Immature natural killer cell (primary cell): ENCODE results near the gene ATF7IP2. TPM values are rescaled to one million over a fixed set of nuclear protein-coding genes. Genes with fewer than 3 reads are reported as not detected.
A peak's percentile ranks its signal among the peaks of the same experiment; 100 is the strongest.
"Not testable (repeated sequence)": the region's sequence is repeated elsewhere in the genome, so short reads cannot be mapped to it uniquely, and the experiment has no call there.

Experiments
- DNase-seq, 3 donors: peaks; one replicate each; pipeline ENCODE4 v3.0.0; 2022; ENCODE audit warnings: mixed read lengths in 1 of 3
- H3K27ac Mint-ChIP-seq, 6 donors: one replicate each; pipeline ENCODE4 v1.8.0; 2020; ENCODE audit warnings: mixed read lengths in 6 of 6, mild to moderate bottlenecking in 5 of 6, inconsistent platforms in 4 of 6, moderate library complexity in 3 of 6
- H3K27me3 Mint-ChIP-seq, 3 donors: one replicate each; pipeline ENCODE4 v1.8.0; 2020 to 2021; ENCODE audit warnings: low read depth in 3 of 3, mild to moderate bottlenecking in 3 of 3, mixed read lengths in 3 of 3, moderate library complexity in 3 of 3, inconsistent platforms in 1 of 3
- H3K36me3 Mint-ChIP-seq, 3 donors: one replicate each; pipeline ENCODE4 v1.8.0; 2020; ENCODE audit warnings: mixed read lengths in 3 of 3, inconsistent platforms in 2 of 3, mild to moderate bottlenecking in 2 of 3
- H3K4me1 Mint-ChIP-seq, 2 donors: one replicate each; pipeline ENCODE4 v1.8.0; 2020; ENCODE audit warnings: inconsistent platforms in 2 of 2, mild to moderate bottlenecking in 2 of 2, mixed read lengths in 2 of 2, moderate library complexity in 1 of 2
- H3K4me3 Mint-ChIP-seq, 5 donors: one replicate each; pipeline ENCODE4 v1.8.0; 2020; ENCODE audit warnings: mild to moderate bottlenecking in 5 of 5, mixed read lengths in 5 of 5, inconsistent platforms in 3 of 5, moderate library complexity in 3 of 5
- H3K9me3 Mint-ChIP-seq, 6 donors: one replicate each; pipeline ENCODE4 v1.8.0; 2020; ENCODE audit warnings: mild to moderate bottlenecking in 6 of 6, mixed read lengths in 6 of 6, inconsistent platforms in 4 of 6, moderate library complexity in 3 of 6
- polyA plus RNA-seq, 3 donors: library from polyadenylated mRNA; unstranded; fragments of 300-500 nt; fragmentation: Illumina TruSeq; gene quantifications; one replicate each; pipeline ENCODE4 v1.2.3, GENCODE V29; 2021

ATF7IP2 gene
- polyA plus RNA-seq, 3 donors from 2014 or later = 34.5 to 118 (median 39.1) TPM

- peaks cover 16 to 33% (median 30%) of the 10 kb centered on the region in 3 donors for H3K36me3 Mint-ChIP-seq
- not testable (repeated sequence) for DNase-seq, H3K9me3 Mint-ChIP-seq, H3K27me3 Mint-ChIP-seq, H3K27ac Mint-ChIP-seq, H3K4me1 Mint-ChIP-seq, H3K4me3 Mint-ChIP-seq
Observed at GRCh38 chr16:10429299-10429969, 43.6 kb downstream of the ATF7IP2 start.

DNA sequence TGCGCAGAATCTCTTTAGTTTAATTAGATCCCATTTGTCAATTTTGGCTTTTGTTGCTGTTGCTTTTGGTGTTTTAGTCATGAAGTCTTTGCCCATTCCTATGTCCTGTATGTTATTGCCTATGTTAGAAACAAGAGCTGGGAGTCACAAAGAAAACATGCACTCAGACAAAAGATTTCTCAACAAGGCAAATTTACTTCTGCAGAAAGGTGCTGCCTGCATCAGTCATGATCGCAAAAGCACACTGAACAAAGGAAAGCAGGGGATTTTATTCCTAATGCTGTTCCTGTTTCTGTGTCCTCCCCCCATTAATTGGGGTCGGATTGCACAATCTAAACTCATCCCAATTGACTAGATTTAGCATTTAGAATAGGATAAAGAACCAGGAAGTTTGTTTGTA lies 55.9 kb downstream of the ATF7IP2 start:
- Mint-ChIP-seq H3K27me3 (peaks cover 0 to 2% (median 0%) of the 10 kb centered on the region in 3 donors), H3K4me3 (no peak overlapping the region), H3K36me3 (peaks cover 64 to 71% (median 68%) of the 10 kb centered on the region in 3 donors), H3K4me1 (no peaks in the 10 kb centered on the region), H3K9me3 (peaks cover 11 to 54% (median 31%) of the 10 kb centered on the region in 6 donors), H3K27ac (peak overlapping the region in 2 of 6 donors; percentile 12)
- DNase-seq = no peak

GRCh38 chr16:10447289-10447688 lies 61.4 kb downstream of the ATF7IP2 start:
- no peak for DNase-seq
- Mint-ChIP-seq H3K27me3 (peaks cover 0 to 2% (median 0%) of the 10 kb centered on the region in 3 donors), H3K27ac (peak overlapping the region in 1 of 6 donors; percentile 44), H3K4me3 (no peak overlapping the region), H3K36me3 (peaks cover 83 to 98% (median 98%) of the 10 kb centered on the region in 3 donors), H3K9me3 (peaks cover 31 to 71% (median 46%) of the 10 kb centered on the region in 6 donors), H3K4me1 (peaks cover 0 to 8% of the 10 kb centered on the region in 2 donors)

GRCh38 chr16:10452208-10453158 lies 66.6 kb downstream of the ATF7IP2 start:
- H3K27me3 Mint-ChIP-seq, DNase-seq, H3K4me3 Mint-ChIP-seq, H3K27ac Mint-ChIP-seq: not testable (repeated sequence)
- Mint-ChIP-seq H3K9me3 (peaks cover 20 to 31% (median 26%) of the 10 kb centered on the region in 6 donors), H3K4me1 (peaks cover 16 to 32% of the 10 kb centered on the region in 2 donors), H3K36me3 (peaks cover 38 to 68% (median 63%) of the 10 kb centered on the region in 3 donors)

DNA sequence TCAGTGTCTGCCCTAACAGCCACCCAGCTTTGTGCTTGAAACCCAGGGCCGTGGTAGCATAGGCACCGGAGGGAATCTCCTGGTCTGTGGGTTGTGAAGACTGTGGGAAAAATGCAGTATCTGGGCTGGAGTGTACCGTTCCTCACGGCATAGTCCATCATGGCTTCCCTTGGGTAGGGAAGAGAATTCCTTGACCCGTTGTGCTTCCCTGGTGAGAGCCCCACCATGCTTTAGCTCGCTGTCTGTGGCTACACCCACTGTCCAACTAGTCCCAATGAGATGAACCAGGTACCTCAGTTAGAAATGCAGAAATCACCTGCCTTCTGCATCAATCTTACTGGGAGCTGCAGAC lies 67.3 kb downstream of the ATF7IP2 start:
- no peak for DNase-seq
- Mint-ChIP-seq H3K36me3 (peaks cover 36 to 68% (median 57%) of the 10 kb centered on the region in 3 donors), H3K4me1 (peaks cover 16 to 32% of the 10 kb centered on the region in 2 donors), H3K9me3 (peaks cover 14 to 25% (median 21%) of the 10 kb centered on the region in 6 donors), H3K4me3 (no peak overlapping the region), H3K27me3 (no peaks in the 10 kb centered on the region), H3K27ac (no peak overlapping the region)

- no peak overlapping the region for H3K4me3 Mint-ChIP-seq
- no peak overlapping the region for H3K27ac Mint-ChIP-seq
- DNase-seq = no peak
- H3K27me3 Mint-ChIP-seq = peaks cover 0 to 1% (median 1%) of the 10 kb centered on the region in 3 donors
- H3K9me3 Mint-ChIP-seq = no peaks in the 10 kb centered on the region
- H3K36me3 Mint-ChIP-seq = peaks cover 11 to 43% (median 34%) of the 10 kb centered on the region in 3 donors
- no peaks in the 10 kb centered on the region for H3K4me1 Mint-ChIP-seq
Observed at GRCh38 chr16:10465821-10466220, 80.0 kb downstream of the ATF7IP2 start.

- no peaks in the 10 kb centered on the region for H3K9me3 Mint-ChIP-seq
- peaks cover 0 to 1% (median 1%) of the 10 kb centered on the region in 3 donors for H3K27me3 Mint-ChIP-seq
- peaks cover 11 to 38% (median 36%) of the 10 kb centered on the region in 3 donors for H3K36me3 Mint-ChIP-seq
- no peak overlapping the region for H3K4me3 Mint-ChIP-seq
- no peaks in the 10 kb centered on the region for H3K4me1 Mint-ChIP-seq
- H3K27ac Mint-ChIP-seq = no peak overlapping the region
- DNase-seq = no peak
Observed at GRCh38 chr16:10466313-10466712, 80.5 kb downstream of the ATF7IP2 start.

DNA sequence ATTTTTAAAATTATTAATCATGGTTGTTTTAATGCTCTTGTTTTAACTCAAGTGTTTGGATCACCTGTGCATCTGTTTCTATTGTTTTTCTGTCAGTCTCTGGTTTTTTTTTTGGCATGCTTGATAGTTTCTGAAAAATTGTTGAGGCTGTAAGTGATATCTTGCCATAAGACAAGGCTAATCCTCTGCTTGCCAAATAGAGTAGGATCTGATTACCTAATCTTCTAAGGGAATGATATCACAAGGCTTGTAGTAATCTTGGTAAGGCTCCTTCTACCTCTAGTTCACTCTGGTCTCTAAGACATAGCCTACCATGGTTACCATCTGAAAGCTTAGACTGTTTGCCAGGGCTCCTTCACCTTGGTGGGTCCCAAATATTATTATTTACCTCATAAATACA lies 81.0 kb downstream of the ATF7IP2 start:
- Mint-ChIP-seq H3K36me3 (peaks cover 11 to 37% (median 36%) of the 10 kb centered on the region in 3 donors), H3K27ac (no peak overlapping the region), H3K4me3 (no peak overlapping the region), H3K27me3 (peaks cover 0 to 1% (median under 1%) of the 10 kb centered on the region in 3 donors), H3K4me1 (no peaks in the 10 kb centered on the region), H3K9me3 (no peaks in the 10 kb centered on the region)
- no peak for DNase-seq

GRCh38 chr16:10476636-10477035 lies 90.8 kb downstream of the ATF7IP2 start:
- not testable (repeated sequence) for DNase-seq
- H3K36me3 Mint-ChIP-seq = peaks cover 22 to 47% (median 47%) of the 10 kb centered on the region in 3 donors

GRCh38 chr16:10480151-10480550 lies 94.3 kb downstream of the ATF7IP2 start:
- H3K4me3 Mint-ChIP-seq = no peak overlapping the region
- H3K4me1 Mint-ChIP-seq = no peaks in the 10 kb centered on the region
- H3K27me3 Mint-ChIP-seq = peaks cover 0 to 4% (median 0%) of the 10 kb centered on the region in 3 donors
- DNase-seq = no peak
- no peak overlapping the region for H3K27ac Mint-ChIP-seq
- peaks cover 23 to 47% (median 44%) of the 10 kb centered on the region in 3 donors for H3K36me3 Mint-ChIP-seq
- peaks cover 0 to 7% (median 3%) of the 10 kb centered on the region in 6 donors for H3K9me3 Mint-ChIP-seq

More at GRCh38 chr16:10476636-10477035, 90.8 kb downstream of the ATF7IP2 start:
- peaks cover 0 to 11% (median 3%) of the 10 kb centered on the region in 6 donors for H3K9me3 Mint-ChIP-seq
- H3K4me1 Mint-ChIP-seq, H3K4me3 Mint-ChIP-seq, H3K27me3 Mint-ChIP-seq, H3K27ac Mint-ChIP-seq: not testable (repeated sequence)

DNA sequence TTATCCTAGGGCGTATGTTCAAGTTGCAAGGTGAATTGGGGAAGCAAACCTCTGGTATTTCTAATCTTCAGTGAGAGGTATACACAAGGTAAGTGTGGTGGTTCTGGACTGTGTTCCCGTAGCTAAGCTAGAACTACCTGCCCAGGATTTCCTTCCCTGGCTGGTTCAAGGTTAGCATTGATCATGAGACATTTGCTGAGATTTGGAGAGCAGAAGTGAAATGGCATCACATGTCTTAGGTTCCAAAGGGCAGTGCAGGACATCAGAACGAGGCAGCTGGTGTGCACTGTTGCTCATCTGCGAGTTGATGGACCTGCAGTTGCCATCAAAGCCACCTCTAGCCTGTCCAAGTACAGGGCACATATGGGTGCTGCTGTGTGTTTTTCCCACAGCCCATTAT lies 99.3 kb downstream of the ATF7IP2 start:
- peaks cover 0 to 14% (median 8%) of the 10 kb centered on the region in 6 donors for H3K9me3 Mint-ChIP-seq
- H3K4me1 Mint-ChIP-seq = no peaks in the 10 kb centered on the region
- peaks cover 0 to 2% (median 0%) of the 10 kb centered on the region in 3 donors for H3K27me3 Mint-ChIP-seq
- peaks cover 14 to 35% (median 27%) of the 10 kb centered on the region in 3 donors for H3K36me3 Mint-ChIP-seq
- no peak for DNase-seq
- no peak overlapping the region for H3K4me3 Mint-ChIP-seq
- no peak overlapping the region for H3K27ac Mint-ChIP-seq

GRCh38 chr16:10485698-10486382 lies 100.0 kb downstream of the ATF7IP2 start:
- Mint-ChIP-seq H3K4me3 (no peak overlapping the region), H3K27ac (no peak overlapping the region), H3K4me1 (no peaks in the 10 kb centered on the region), H3K9me3 (peaks cover 0 to 14% (median 8%) of the 10 kb centered on the region in 6 donors), H3K27me3 (peaks cover 0 to 2% (median 0%) of the 10 kb centered on the region in 3 donors), H3K36me3 (peaks cover 14 to 30% (median 27%) of the 10 kb centered on the region in 3 donors)
- no peak for DNase-seq

GRCh38 chr16:10490141-10490540 lies 104.3 kb downstream of the ATF7IP2 start:
- no peaks in the 10 kb centered on the region for H3K4me1 Mint-ChIP-seq
- no peak for DNase-seq
- H3K27me3 Mint-ChIP-seq = peaks cover 0 to 1% (median 0%) of the 10 kb centered on the region in 3 donors
- H3K36me3 Mint-ChIP-seq = peaks cover 0 to 7% (median under 1%) of the 10 kb centered on the region in 3 donors
- peaks cover 0 to 14% (median 8%) of the 10 kb centered on the region in 6 donors for H3K9me3 Mint-ChIP-seq
- H3K4me3 Mint-ChIP-seq = no peak overlapping the region
- no peak overlapping the region for H3K27ac Mint-ChIP-seq
